Retinal pigment epithelial cell (primary cell): Measurements from ENCODE around the gene MPEG1.
A peak's percentile ranks its signal among the peaks of the same experiment; 100 is the strongest.

Source experiments
- DNase-seq: peaks from one replicate; pipeline ENCODE4 v3.0.0-alpha.2; 2010; ENCODE audit warnings: low read depth
- H3K4me3 ChIP-seq: 2 replicates; pipeline ENCODE4 v1.5.1; 2011; ENCODE audit warnings: mild to moderate bottlenecking, low read length, control low read depth, moderate library complexity
- TF ChIP-seq, protein P1 (sequence below): conservative IDR thresholded peaks from 2 replicates; pipeline ENCODE4 v1.5.1; 2011; ENCODE audit warnings: low read depth, low read length, control low read depth, inconsistent platforms

MPEG1 gene

DNA sequence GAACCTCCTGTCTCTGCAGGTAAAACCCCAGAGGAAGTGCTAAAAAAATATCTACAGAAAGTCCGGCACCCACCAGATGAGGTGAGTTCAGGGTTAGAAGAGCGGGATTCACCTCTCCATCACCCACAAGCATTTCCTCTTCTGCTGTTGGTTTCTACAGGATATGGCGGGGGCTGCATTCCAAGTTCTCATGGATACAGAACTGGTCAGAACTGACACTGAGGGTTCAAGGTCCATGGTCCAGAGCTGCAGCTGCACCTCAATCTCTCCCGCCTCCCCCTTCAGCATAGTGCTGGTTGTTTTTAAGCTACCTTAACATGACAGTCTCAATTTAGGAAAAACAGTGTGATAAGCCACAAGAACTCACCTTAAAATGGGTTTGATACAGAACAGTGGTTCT is 21.6 kb downstream of the MPEG1 start:
- TF ChIP-seq, protein P1, sequence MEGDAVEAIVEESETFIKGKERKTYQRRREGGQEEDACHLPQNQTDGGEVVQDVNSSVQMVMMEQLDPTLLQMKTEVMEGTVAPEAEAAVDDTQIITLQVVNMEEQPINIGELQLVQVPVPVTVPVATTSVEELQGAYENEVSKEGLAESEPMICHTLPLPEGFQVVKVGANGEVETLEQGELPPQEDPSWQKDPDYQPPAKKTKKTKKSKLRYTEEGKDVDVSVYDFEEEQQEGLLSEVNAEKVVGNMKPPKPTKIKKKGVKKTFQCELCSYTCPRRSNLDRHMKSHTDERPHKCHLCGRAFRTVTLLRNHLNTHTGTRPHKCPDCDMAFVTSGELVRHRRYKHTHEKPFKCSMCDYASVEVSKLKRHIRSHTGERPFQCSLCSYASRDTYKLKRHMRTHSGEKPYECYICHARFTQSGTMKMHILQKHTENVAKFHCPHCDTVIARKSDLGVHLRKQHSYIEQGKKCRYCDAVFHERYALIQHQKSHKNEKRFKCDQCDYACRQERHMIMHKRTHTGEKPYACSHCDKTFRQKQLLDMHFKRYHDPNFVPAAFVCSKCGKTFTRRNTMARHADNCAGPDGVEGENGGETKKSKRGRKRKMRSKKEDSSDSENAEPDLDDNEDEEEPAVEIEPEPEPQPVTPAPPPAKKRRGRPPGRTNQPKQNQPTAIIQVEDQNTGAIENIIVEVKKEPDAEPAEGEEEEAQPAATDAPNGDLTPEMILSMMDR = no peak
- no peak overlapping the region for H3K4me3 ChIP-seq
- no peak for DNase-seq

DNA sequence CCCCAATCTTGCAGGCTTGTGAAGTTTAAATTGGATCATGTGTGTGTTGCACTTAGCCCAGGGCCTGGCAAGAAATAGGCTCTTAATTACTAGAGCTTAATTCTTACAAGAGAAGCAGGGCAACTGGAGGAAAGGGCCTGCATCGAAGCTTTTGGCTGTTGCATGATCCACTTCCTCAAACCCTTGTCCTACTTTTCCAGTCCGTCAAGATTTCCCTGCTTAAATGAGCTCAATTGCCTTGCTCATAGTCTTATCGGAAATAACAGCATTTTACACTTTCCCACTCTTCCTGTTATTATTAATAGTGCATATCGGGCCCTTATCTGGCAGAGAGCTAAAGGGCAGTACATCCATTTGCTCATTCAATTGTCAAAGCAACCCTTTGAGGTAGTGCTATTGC is 22.7 kb downstream of the MPEG1 start:
- TF ChIP-seq, protein P1 = no peak
- DNase-seq = no peak
- H3K4me3 ChIP-seq = no peak overlapping the region

GRCh38 chr11:59188954-59189353 is 23.8 kb downstream of the MPEG1 start:
- TF ChIP-seq, protein P1 = no peak
- no peak overlapping the region for H3K4me3 ChIP-seq
- DNase-seq = no peak

DNA sequence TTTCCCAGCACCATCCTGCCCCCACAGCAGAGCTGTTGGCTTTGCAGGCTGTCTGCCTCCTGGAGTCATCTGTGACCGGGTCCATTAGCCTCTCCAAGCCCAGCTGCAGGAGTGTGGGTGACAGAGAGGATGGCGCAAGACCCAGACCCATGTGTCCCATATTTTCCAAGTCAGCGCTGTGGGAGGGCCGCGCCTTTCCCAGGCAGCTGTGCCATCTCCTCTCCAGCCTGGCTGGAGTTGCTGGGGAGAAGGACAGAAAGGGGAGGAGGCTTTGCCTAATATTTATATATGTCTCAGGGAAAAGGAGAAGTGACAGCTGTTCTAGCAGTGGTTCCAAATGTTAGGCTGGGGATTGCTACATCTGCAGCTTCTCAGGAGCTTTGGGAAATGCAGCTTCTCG is 25.1 kb downstream of the MPEG1 start:
- H3K4me3 ChIP-seq = no peak overlapping the region
- DNase-seq = no peak
- TF ChIP-seq, protein P1 = no peak

- TF ChIP-seq, protein P1 = no peak
- H3K4me3 ChIP-seq = no peak overlapping the region
- no peak for DNase-seq
Measured at GRCh38 chr11:59187035-59187434, 25.7 kb downstream of the MPEG1 start.

- TF ChIP-seq, protein P1 = peak; percentile 81
- H3K4me3 ChIP-seq = no peak overlapping the region
- no peak for DNase-seq
Measured at GRCh38 chr11:59186130-59186594, 26.6 kb downstream of the MPEG1 start.

DNA sequence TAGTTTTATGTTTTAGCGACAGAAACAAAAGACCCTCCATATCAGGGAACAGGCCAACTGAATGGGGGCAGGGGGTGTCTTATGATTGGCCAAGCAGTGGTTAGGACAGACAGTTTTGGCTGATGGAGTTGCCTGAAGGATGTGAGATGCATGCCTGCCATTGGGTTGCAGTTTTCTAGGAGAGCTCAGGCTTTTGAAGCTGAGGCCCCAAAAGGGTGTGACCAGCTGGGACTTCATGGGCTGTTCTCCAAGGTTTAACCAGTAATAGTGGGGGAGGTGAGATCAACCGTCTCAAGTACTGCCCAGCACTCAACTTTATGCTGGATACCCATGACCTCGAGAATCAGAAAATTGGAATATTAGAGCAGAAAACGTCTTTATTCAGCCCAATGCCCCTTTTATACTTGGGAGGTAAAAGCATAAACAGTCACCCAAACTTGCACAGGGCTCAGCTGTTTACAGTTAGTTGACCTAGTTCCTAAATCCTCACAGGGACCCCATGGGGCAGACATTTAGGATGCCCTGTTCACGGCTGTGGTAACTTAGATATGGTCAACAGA is 27.3 kb downstream of the MPEG1 start:
- DNase-seq = no peak
- TF ChIP-seq, protein P1 = no peak
- no peak overlapping the region for H3K4me3 ChIP-seq
